Measurements from ENCODE around the gene TXNRD2. TPM values are rescaled to one million over a fixed set of nuclear protein-coding genes. Genes with fewer than 3 reads are reported as not detected.

The TXNRD2 gene
- total and polyA plus RNA-seq, 7 donors: 13.7 to 35.1 (median 21.1) TPM

- Histone ChIP-seq H3K27ac (no peak overlapping the region), H3K4me3 (no peak overlapping the region), H3K27me3 (ENCODE audit: insufficient read depth in 3 of 3, low read length in 2 of 3) (no peaks in the 10 kb centered on the region), H3K36me3 (ENCODE audit: insufficient read depth in 1 of 2, low read depth in 1 of 2) (peaks cover 0 to 36% of the 10 kb centered on the region in 2 donors), H3K9me3 (no peaks in the 10 kb centered on the region), H3K4me1 (no peaks in the 10 kb centered on the region)
- DNase-seq (peak; percentile 9 to 49), ATAC-seq (no peak)
- no peak for TF ChIP-seq CTCF (IDR thresholded peaks at IDR 0.05)
- intact Hi-C loops (cut with DNase I): no loop called here
- WGBS, 3 donors: 83 to 88% (median 84%) methylated on average over 21 of the region's 21 CpGs
Measured at GRCh38 chr22:19876314-19876940, 65.2 kb downstream of the TXNRD2 start.

- Histone ChIP-seq H3K4me1 (no peaks in the 10 kb centered on the region), H3K36me3 (ENCODE audit: insufficient read depth in 1 of 2, low read depth in 1 of 2) (peaks cover 0 to 34% of the 10 kb centered on the region in 2 donors), H3K9me3 (no peaks in the 10 kb centered on the region), H3K27ac (no peak overlapping the region), H3K4me3 (no peak overlapping the region), H3K27me3 (ENCODE audit: insufficient read depth in 3 of 3, low read length in 2 of 3) (no peaks in the 10 kb centered on the region)
- ATAC-seq (no peak), DNase-seq (peak; percentile 12 to 39)
- intact Hi-C loops (cut with DNase I): no loop called here
- TF ChIP-seq CTCF (IDR thresholded peaks at IDR 0.05): no peak
- WGBS, 3 donors: 84 to 91% (median 88%) methylated on average over 20 to 23 of the region's 23 CpGs
Measured at GRCh38 chr22:19875531-19876313, 65.9 kb downstream of the TXNRD2 start.

DNA sequence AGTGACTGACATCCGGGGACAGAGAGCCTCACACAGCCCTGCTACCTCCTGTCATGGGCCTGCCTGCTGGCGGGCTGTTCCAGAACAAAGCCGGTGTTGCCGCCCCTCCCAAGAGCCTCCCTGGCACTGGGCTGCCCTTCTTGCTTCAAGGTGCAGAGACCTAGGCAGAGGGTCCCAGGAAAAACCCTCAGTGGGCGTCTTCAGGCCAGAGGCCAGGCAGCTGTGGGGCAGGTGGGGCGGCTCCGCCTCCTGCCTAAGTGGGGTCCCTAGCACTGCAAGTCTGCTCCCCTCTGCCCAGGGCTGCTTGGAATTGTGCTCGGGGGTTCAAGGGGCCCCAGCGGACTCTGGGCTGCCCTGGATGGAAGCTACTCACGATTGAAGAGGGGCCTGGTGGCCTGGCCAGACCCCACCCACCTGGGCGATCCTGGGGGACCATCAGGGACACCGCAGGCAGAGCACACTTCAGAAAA is 66.5 kb downstream of the TXNRD2 start:
- 80 to 86% (median 83%) methylated on average over 10 to 12 of the region's 12 CpGs for WGBS, 3 donors
- peak; percentile 7 to 39 for DNase-seq
- Histone ChIP-seq H3K4me3 (no peak overlapping the region), H3K9me3 (no peaks in the 10 kb centered on the region), H3K27me3 (ENCODE audit: insufficient read depth in 3 of 3, low read length in 2 of 3) (no peaks in the 10 kb centered on the region), H3K4me1 (no peaks in the 10 kb centered on the region), H3K36me3 (ENCODE audit: insufficient read depth in 1 of 2, low read depth in 1 of 2) (peaks cover 0 to 34% of the 10 kb centered on the region in 2 donors), H3K27ac (no peak overlapping the region)
- no peak for TF ChIP-seq CTCF (IDR thresholded peaks at IDR 0.05)
- no peak for ATAC-seq
- intact Hi-C loops (cut with DNase I): no loop called here

GRCh38 chr22:19874307-19875060 is 67.1 kb downstream of the TXNRD2 start:
- no peaks in the 10 kb centered on the region for H3K27me3 ChIP-seq (ENCODE audit: insufficient read depth in 3 of 3, low read length in 2 of 3)
- H3K4me3 ChIP-seq: no peak overlapping the region
- TF ChIP-seq CTCF (IDR thresholded peaks at IDR 0.05): no peak
- peaks cover 0 to 34% of the 10 kb centered on the region in 2 donors for H3K36me3 ChIP-seq (ENCODE audit: insufficient read depth in 1 of 2, low read depth in 1 of 2)
- H3K4me1 ChIP-seq: no peaks in the 10 kb centered on the region
- intact Hi-C loops (cut with DNase I): no loop called here
- no peaks in the 10 kb centered on the region for H3K9me3 ChIP-seq
- WGBS, 3 donors: 47 to 65% (median 61%) methylated on average over 27 of the region's 27 CpGs
- ATAC-seq: peak in 2 of 4 donors; percentile 16 to 24
- H3K27ac ChIP-seq: no peak overlapping the region
- DNase-seq: peak; percentile 22 to 47
